Measurements from ENCODE around the gene ATXN7. TPM values are rescaled to one million over a fixed set of nuclear protein-coding genes. Genes with fewer than 3 reads are reported as not detected.
A peak's percentile ranks its signal among the peaks of the same experiment; 100 is the strongest.

The ATXN7 gene
- total and polyA plus RNA-seq, 4 donors: 4.8 to 46.6 (median 18.0) TPM

DNA sequence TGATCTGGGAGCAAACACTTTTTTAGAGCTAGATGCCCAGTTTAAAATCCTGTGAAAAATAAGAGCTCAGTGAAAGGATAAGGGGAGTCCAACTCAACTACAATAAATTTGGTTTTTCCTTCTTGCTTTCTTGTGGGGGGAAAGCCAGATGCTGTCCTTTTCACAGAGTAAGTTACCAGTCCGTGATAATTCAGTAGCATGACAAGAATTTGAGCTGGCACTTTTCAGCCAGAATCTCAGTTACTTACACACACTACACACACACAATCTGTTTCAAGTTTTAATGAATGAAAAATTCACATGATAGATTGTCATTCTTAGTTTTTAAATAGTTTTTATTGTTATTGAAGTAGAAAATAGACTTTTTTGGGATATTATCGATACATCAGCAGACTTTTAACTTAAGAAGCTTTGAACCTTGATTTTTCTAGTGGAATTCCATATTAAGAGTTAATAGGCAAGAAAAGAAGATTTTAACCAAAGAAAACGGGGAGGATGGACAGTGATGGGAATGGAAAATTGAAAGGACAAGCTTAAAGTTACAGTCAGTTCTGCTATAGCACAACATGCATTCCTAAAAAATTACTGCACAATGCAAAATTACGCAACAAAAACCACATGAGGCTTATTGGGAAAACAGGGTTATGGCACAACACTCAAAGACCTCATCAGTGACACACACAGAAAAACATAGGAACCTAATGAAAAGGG lies 112.6 kb downstream of the ATXN7 start:
- H3K27ac ChIP-seq (ENCODE audit: low read depth in 1 of 2, low read length in 1 of 2): no peak overlapping the region
- no peak for TF ChIP-seq CTCF (IDR thresholded peaks at IDR 0.05; ENCODE audit: control extremely low read depth, extremely low read depth)
- DNase-seq (peak; percentile 29 to 88 (median 77)), ATAC-seq (ENCODE audit: insufficient read depth, low FRiP score) (no peak)
- WGBS, 2 donors: 58 to 75% methylated on average over 4 of the region's 4 CpGs
- H3K9me3 ChIP-seq (ENCODE audit: control insufficient read depth in 4 of 4, insufficient read depth in 3 of 4, low read length in 3 of 4): no peaks in the 10 kb centered on the region
- H3K27me3 ChIP-seq (ENCODE audit: control insufficient read depth in 3 of 3, insufficient read depth in 3 of 3, low read length in 2 of 3): no peaks in the 10 kb centered on the region
- peak overlapping the region in 1 of 2 donors; percentile 33 for H3K9ac ChIP-seq (ENCODE audit: insufficient read depth in 1 of 2, low read length in 2 of 2)
- no peak overlapping the region for H3K4me3 ChIP-seq
- H3K36me3 ChIP-seq (ENCODE audit: control insufficient read depth in 4 of 4, insufficient read depth in 4 of 4, low read length in 4 of 4): peaks cover 4 to 14% (median 11%) of the 10 kb centered on the region in 4 donors
- H3K4me1 ChIP-seq (ENCODE audit: control insufficient read depth in 5 of 5, insufficient read depth in 5 of 5, low read length in 5 of 5): peaks cover 7 to 29% (median 13%) of the 10 kb centered on the region in 5 donors

GRCh38 chr3:63976872-63977200 lies 113.2 kb downstream of the ATXN7 start:
- peaks cover 6 to 28% (median 13%) of the 10 kb centered on the region in 5 donors for H3K4me1 ChIP-seq (ENCODE audit: control insufficient read depth in 5 of 5, insufficient read depth in 5 of 5, low read length in 5 of 5)

DNA sequence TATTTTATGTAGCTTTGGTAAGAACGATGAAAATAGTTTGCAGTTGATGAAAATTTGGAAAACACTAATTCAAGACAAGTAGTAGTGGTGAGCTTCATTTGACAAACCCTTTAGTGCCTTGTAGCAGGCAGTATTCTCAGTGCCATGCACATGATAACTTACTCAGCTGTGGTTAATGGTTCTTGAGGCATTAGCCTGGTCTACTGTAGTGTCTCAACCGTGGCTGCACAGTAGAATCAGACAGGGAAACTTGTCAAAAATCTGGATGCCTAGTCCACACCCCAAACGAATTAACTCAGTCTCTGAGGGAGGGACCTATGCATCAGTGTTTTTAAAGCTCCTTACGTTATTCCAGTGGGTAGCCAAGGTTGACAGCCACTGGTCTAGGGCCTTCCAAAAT lies 114.2 kb downstream of the ATXN7 start:
- no peak for TF ChIP-seq CTCF (IDR thresholded peaks at IDR 0.05; ENCODE audit: control extremely low read depth, extremely low read depth)
- Histone ChIP-seq H3K9ac (ENCODE audit: insufficient read depth in 1 of 2, low read length in 2 of 2) (no peak overlapping the region), H3K27ac (ENCODE audit: low read depth in 1 of 2, low read length in 1 of 2) (peak overlapping the region in 1 of 2 donors; percentile 15), H3K36me3 (ENCODE audit: control insufficient read depth in 4 of 4, insufficient read depth in 4 of 4, low read length in 4 of 4) (peaks cover 8 to 21% (median 18%) of the 10 kb centered on the region in 4 donors), H3K27me3 (ENCODE audit: control insufficient read depth in 3 of 3, insufficient read depth in 3 of 3, low read length in 2 of 3) (no peaks in the 10 kb centered on the region), H3K9me3 (ENCODE audit: control insufficient read depth in 4 of 4, insufficient read depth in 3 of 4, low read length in 3 of 4) (no peaks in the 10 kb centered on the region), H3K4me1 (ENCODE audit: control insufficient read depth in 5 of 5, insufficient read depth in 5 of 5, low read length in 5 of 5) (peaks cover 6 to 22% (median 13%) of the 10 kb centered on the region in 5 donors), H3K4me3 (no peak overlapping the region)
- no peak for DNase-seq
- ATAC-seq (ENCODE audit: insufficient read depth, low FRiP score): no peak
- WGBS, 2 donors: 73 to 75% methylated on average over 4 of the region's 4 CpGs

More at GRCh38 chr3:63976872-63977200, 113.2 kb downstream of the ATXN7 start:
- H3K4me3 ChIP-seq: no peak overlapping the region
- ATAC-seq (ENCODE audit: insufficient read depth, low FRiP score): no peak
- TF ChIP-seq CTCF (IDR thresholded peaks at IDR 0.05; ENCODE audit: control extremely low read depth, extremely low read depth): no peak
- no peak for DNase-seq
- H3K27me3 ChIP-seq (ENCODE audit: control insufficient read depth in 3 of 3, insufficient read depth in 3 of 3, low read length in 2 of 3): no peaks in the 10 kb centered on the region
- H3K9ac ChIP-seq (ENCODE audit: insufficient read depth in 1 of 2, low read length in 2 of 2): peak overlapping the region in 1 of 2 donors; percentile 33
- H3K9me3 ChIP-seq (ENCODE audit: control insufficient read depth in 4 of 4, insufficient read depth in 3 of 4, low read length in 3 of 4): no peaks in the 10 kb centered on the region
- 61 to 80% methylated on average over 2 of the region's 2 CpGs for WGBS, 2 donors
- peak overlapping the region in 1 of 2 donors; percentile 70 for H3K27ac ChIP-seq (ENCODE audit: low read depth in 1 of 2, low read length in 1 of 2)
- H3K36me3 ChIP-seq (ENCODE audit: control insufficient read depth in 4 of 4, insufficient read depth in 4 of 4, low read length in 4 of 4): peaks cover 4 to 18% (median 13%) of the 10 kb centered on the region in 4 donors
